GM18858 (cell line): ENCODE data around the gene PLCG2.
A peak's percentile ranks its signal among the peaks of the same experiment; 100 is the strongest.
"Not testable (repeated sequence)": the region's sequence is repeated elsewhere in the genome, so short reads cannot be mapped to it uniquely, and the experiment has no call there.

ENCODE experiments used
- ATAC-seq: cut with Tn5 transposase; IDR thresholded peaks from one replicate; pipeline ENCODE4 v1.9.1; 2021; ENCODE audit not compliant: unreplicated experiment

The PLCG2 gene

DNA sequence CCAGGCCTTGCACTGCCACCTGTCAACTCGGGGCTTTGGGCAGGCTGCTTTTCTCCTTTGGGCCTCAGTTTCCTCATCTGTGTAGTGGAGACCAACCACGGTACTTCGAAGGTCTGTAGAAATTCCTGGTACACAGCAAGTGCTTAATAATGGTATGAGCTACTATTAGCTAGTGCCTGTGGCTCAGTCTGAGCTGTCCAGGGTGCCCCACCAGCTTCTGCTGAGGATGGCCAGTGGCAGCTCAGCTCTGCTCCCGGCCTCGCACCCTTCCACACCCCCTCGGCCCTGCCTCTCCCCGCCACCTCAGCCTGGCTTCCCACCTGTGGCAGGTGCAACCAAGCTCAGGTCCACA lies 26.2 kb upstream of the PLCG2 start:
- no peak for ATAC-seq

- ATAC-seq = no peak
Measured at GRCh38 chr16:81754858-81755257, 24.2 kb upstream of the PLCG2 start.

GRCh38 chr16:81755915-81756614 lies 23.0 kb upstream of the PLCG2 start:
- no peak for ATAC-seq

- ATAC-seq = no peak
Measured at GRCh38 chr16:81756615-81757356, 22.3 kb upstream of the PLCG2 start.

- ATAC-seq = no peak
Measured at GRCh38 chr16:81758376-81758775, 20.7 kb upstream of the PLCG2 start.

DNA sequence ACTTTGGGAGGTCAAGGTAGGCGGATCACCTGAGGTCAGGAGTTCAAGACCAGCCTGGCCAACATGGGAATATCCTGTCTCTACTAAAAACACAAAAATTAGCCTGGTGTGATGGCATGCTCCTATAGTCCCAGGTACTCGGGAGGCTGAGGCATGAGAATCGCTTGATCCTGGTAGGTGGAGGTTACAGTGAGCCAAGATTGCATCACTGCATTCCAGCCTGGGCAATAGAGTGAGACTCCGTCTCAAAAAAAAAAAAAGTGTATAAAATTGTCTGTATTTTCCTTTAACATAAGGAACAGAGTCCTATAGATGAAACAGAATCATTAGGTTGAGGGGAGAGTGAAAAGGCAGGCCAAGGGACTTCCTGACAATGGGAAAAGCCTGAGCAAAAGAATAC lies 16.8 kb upstream of the PLCG2 start:
- ATAC-seq = not testable (repeated sequence)

DNA sequence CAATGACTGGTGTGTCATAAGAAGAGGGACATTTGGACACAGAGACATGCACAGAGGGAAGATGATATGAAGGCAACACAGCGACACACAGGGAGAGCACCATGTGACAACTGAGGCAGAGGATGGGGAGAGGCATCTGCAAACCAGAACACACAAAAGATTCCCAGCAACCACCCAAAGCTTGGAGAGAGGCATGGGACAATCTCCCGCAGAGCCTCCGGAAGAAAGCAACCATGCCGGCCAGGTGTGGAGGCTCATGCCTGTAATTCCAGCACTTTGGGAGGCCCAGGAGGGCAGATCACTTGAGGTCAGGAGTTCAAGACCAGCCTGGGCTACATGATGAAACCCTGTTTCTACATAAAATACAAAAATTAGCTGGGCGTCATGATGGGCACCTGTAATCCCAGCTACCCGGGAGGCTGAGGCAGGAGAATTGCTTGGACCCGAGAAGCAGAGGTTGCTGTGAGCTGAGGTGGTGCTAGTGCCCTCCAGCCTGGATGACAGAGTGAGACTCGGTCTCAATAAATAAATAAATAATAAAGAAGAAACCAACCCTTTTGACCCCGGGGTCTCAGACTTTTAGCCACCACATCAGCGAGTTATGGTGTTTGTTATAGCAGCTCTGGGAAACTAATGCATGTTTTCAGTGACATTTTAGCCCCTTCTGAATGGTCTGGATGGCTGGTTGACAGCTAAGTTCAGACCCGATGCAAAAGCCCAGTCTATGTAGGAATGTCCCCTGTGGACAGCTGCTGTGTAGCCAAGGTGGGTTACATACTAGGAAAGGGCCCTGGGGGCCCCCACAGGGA lies 13.8 kb upstream of the PLCG2 start:
- ATAC-seq = no peak

- ATAC-seq = no peak
Measured at GRCh38 chr16:81765969-81766368, 13.1 kb upstream of the PLCG2 start.

- ATAC-seq = no peak
Measured at GRCh38 chr16:81767987-81768592, 11.0 kb upstream of the PLCG2 start.

- ATAC-seq = no peak
Measured at GRCh38 chr16:81770008-81770407, 9.1 kb upstream of the PLCG2 start.

GRCh38 chr16:81774348-81774747 lies 4.7 kb upstream of the PLCG2 start:
- no peak for ATAC-seq

- no peak for ATAC-seq
Measured at GRCh38 chr16:81775570-81775969, 3.5 kb upstream of the PLCG2 start.

GRCh38 chr16:81778231-81778630 lies 860 bp upstream of the PLCG2 start:
- ATAC-seq = no peak

GRCh38 chr16:81779536-81780320 lies 637 bp downstream of the PLCG2 start:
- ATAC-seq = peak; percentile 2

DNA sequence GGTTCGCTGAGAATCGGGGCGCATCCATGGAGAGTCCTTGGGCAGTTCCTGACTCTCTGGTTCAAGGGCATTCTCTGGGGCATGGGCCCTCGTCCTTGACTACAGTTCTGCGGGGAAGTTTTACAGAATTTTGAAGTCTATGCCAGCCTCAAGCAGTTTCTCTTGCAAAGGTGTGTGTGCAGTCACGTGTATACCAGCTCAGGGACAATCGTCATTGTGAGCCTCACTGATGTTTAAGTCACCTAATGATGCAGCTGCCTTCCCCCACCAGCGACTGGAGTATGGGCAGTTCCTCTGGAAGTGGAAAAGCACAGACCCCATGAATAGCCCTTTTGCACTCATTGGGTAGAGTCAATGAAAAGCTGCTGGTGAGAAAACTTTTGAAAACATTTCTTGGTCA lies 1.3 kb downstream of the PLCG2 start:
- no peak for ATAC-seq

GRCh38 chr16:81782236-81782635 lies 3.1 kb downstream of the PLCG2 start:
- no peak for ATAC-seq

DNA sequence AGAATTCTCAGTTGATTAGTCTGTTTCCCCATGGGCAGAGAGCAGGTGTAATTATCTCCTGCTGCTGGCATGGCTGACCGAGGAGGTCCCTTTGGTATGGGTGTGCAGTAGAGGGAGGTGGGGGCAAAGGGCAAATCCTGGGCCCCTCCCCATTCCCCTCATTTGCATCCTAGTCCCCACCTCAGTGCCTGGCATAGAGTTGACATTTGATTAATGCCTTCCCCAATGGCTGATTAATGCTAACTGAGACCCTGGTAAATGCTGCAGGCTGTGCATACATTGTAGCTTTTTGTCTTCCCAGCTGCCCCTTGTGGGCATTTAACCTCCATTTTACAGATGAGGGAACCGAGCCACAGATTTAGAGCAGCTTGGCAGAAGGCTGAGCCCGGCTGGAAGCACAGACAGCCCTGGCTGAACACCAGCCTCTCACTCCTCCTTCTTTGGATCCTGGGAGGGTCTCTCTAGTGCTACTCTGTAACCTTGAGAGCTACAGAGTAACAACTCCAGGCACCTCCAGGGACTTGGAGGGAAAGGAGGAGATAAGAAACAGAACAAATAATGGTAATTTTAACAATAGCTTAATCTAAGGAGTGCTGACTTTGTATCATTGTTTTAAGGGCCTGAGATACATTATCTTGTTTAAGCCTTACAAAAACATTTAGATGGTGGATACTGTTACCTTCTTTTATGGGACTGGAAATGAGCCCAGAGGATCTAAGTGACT lies 5.1 kb downstream of the PLCG2 start:
- no peak for ATAC-seq

DNA sequence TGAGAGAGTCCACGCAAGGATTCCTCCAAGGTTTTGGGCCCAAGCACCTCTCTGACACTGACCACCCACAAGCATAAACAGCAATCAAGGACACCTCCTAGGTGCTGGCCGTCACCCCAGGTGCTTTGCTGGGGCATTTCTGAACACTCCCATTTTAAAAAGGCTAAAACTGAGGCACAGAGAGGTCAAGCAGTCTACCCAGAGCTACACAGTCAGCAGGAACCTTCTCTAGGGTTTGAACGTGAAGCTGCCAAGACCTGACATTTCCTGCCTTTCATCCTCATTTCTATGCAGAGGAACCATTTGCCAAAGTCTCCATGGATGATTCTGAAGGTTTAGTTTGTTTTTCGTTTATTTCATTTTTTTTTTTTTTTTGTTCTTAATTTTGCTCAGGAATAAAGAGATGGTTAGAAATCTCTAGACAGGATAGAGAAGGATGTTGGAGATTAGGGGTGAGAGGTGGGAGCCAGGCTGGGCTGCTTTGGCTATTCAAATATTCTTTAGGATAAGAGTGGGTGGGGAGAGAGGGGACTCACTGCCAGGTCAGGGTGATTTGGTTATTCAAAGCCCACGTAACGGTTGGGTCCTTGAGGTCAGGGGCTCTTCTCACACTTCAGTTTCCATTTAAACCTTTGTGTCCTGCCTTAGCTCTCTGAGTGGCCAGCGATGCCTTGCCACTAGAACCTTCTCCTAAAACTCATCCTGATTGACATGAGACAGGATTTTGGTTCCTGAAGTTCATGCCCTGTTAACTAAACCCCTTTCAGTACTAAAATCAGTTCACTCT lies 6.2 kb downstream of the PLCG2 start:
- no peak for ATAC-seq

DNA sequence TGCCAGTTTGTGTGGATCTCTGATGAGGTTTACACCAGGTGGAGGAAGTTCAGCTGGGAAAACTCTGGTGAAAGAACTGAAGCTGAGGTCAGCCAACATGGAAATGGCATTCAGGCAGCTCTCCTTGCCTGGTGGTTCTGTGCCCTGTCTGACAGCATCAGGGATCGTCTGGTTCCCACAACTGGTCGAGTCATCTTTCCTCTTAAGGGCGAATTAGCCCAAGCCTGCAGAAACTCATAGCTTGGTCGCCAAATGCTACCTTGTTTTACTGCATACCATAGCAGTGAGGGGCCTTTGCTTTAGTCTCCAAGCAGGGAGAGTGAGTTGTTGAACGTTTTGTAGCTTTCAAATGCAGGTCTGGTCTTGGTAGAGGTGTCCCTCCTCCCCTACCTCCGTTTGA lies 7.2 kb downstream of the PLCG2 start:
- no peak for ATAC-seq
